Activated CD4-positive, alpha-beta T cell treated with anti-CD3 and anti-CD28 coated beads, Interleukin-2, amount 50 U/mL, for 48 hours (primary cell): Measurements from ENCODE around the gene C19orf44.
A peak's percentile ranks its signal among the peaks of the same experiment; 100 is the strongest.

Source experiments
- DNase-seq, 2 experiments: peaks; one replicate each; pipeline ENCODE4 v3.0.0-alpha.2; 2020

Gene C19orf44

DNA sequence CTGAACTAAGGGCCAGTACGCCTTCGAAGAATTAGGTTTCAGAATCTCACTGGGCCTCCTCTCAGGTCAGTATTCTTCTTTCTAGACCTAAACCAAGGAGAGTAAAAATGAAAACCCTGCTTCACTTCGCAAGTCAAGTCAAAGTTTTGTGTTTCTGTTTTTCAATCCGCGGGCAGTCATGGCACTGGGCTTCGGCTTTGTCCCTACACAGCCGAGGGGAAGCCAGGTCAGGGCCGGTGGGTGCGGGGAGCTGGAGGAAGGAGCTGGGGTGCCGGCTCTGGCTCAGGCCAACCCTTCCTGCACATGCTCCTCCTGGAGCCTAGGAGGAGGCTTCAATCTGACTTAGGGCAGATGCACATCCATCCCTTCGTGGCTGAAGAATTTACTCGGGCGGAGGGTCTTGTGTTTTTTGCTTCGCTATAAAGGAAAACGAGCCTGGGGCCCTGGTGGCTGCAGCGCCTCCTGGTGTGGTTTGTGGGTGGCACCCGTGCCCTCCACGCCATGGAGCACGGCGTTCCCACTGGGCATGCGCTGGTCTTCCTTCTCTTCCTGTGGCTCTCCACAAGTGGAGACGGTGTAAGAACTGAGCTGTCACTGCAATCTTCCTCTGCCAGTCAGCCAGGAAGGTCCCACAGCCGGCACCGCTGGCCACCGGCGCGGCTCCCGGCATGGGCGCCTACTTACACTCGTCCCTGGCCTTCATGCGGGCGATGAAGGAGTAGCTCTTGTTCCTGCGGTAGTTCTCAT lies 22.5 kb downstream of the C19orf44 start:
- DNase-seq = no peak

DNA sequence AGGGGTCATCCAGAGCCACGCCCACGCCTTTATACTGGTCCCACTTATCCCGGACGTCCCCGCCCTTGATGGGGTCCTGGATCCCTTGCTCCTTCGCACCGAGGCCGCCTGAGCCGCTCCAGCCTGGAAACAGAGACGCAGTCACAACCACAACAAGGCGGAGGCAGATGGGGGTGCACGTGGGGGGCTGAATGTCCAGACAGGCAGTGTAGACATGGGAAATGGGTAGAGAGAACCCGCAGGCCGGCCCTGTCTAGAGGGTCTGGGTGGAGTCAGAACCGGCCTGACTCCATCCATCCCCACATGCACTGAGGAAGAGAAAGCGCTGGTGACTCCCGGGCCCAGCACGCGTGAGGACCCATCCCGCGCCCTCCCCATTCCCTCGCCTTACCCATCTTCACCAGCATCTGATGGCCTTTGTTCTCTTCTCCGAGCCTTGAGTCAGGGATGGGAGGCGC lies 23.1 kb downstream of the C19orf44 start:
- no peak for DNase-seq

DNA sequence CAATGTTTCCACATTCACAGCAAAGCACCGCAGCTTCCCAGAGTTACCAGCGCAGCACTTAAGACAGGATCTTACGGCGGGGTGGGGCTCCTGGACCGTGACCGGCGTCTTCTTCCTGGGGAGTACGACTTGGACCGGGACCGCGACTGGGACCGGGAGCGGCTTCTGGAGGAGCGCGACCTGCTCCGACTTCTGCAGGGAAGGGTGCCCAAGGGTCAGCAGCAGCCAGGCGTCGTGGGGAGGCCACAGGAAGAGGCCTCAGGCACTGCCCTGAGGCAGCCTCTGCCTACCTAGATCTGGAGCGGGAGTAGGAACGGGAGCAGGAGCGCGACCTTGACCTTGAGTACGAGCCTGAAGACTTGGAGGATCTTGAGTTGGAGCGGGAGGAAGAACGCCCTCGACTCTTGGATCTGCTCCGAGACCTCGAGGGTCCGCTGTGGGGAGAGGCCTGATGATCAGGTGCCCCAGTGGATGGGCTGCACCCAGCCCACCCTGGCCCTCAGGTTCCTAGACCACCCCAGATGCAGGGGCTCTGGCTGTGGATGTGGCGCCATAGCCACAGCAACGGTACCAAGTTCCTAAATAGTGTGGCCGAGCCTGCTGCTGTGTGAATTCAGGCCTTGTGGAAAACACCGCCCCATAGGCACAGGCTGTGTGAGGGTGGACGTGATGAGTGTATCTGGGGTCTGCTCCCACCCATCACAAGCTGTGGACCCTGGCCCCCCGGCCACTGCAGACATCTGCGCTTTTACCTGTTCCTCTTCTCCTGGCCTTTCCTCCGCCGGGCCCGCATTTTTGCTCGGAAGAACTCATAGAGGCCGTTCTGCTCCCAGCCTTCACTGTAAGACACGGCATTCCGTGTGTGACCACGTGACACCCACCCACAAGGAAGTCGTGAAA lies 24.1 kb downstream of the C19orf44 start:
- DNase-seq = no peak

GRCh38 chr19:16520986-16521624 lies 24.9 kb downstream of the C19orf44 start:
- no peak for DNase-seq

DNA sequence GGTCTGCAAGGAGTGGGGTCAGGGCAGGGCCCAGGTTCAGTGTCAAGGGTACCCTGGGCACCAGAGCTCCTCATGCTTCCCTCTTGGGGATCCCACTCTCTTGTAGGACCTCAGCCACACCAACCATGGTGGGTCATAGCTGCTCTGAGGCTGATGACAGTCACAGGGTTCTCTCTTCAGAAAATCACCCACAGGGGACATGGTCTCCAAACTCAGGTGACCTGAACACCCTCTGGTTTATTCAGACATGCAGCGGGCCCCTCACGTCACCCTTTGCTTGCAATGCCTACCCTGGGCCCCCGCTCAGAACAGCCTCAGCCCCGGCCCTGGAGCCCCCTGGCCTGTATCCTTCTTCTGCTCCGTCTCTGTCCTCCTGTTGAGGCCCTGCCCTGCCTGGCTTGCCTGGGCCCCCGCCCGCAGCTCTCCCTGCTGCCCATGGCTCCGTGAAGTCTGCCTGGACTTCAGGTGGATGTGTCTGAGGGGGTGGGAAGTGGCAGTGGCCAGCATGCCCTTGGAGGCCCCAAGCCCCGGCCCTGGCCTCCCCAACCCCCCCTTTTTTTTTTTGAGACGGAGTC lies 25.6 kb downstream of the C19orf44 start:
- DNase-seq = no peak

DNA sequence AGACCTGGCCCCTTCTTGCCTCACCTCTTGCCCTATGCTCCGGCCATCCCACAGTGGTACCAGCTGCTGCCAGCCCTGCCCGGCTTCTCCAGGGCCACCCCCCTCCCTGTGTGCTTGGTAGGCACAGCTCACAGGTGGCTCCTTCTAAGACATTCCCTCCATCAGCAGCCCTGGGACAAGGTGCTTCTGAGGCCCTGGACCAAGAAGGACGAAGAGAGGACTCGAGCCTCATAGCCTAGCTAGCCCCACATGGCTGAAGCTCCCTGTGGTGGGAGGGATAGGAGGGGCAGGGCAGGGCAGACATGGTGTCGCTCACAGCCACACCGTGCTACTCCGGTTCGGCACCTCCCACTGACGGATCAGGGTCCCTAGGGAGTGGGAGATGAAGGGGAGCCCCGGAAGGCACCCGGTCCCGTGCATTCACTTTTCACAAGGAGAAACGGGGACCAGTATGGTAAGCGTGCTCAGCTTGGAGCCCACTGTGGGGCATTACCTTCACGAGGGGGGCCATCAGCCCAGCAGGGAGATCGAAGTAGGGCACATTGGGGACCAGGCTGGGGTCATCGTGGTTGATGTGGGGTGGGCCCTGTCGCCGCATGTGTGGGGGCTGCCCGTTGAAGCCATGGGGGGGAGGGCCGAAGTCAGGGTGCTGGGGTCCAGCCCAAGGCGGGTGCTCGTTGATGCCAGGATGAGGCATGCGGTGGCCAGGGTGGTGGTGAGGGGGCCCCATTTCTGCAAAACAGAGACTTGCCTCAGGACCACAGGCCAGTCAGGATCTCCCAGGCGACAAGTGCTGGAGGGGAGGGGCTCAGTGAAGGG lies 26.6 kb downstream of the C19orf44 start:
- no peak for DNase-seq

DNA sequence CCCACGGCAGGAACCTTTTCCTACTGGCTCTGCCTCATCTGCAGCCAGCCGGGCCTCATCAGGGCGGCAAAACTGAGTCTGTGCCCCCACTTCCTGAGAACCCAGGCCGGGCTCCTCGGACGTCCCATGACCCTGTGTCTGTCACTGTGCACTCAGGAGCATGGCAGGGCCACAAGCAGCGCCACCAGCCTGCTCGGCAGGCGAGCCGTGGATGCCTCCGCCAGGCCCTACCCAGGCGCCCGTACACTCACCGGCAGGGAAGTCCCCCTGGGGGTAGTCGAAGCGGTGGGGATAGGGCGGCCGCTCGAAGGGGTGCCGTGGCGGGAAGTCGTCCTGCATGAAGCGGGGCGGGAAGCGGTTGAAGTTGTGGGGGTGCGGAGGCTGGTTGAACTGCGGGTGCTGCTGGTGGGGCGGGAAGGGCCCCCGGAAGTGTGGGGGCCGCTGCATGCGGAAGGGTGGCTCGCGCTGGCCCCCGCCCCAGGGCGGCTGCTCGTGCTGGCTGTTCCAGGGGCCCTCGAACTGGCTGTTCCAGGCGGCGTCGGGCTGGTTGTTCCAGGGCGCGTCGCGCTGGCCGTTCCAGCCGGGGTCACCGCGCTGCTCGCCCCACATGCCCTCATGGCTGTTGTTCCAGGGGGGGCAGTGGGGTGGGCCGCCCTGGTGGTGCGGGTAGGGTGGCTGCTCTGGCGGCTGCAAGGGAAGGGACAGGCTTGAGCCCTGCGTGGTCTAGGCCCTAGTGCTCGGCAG lies 29.0 kb downstream of the C19orf44 start:
- no peak for DNase-seq

GRCh38 chr19:16525751-16526481 lies 29.7 kb downstream of the C19orf44 start:
- no peak for DNase-seq

DNA sequence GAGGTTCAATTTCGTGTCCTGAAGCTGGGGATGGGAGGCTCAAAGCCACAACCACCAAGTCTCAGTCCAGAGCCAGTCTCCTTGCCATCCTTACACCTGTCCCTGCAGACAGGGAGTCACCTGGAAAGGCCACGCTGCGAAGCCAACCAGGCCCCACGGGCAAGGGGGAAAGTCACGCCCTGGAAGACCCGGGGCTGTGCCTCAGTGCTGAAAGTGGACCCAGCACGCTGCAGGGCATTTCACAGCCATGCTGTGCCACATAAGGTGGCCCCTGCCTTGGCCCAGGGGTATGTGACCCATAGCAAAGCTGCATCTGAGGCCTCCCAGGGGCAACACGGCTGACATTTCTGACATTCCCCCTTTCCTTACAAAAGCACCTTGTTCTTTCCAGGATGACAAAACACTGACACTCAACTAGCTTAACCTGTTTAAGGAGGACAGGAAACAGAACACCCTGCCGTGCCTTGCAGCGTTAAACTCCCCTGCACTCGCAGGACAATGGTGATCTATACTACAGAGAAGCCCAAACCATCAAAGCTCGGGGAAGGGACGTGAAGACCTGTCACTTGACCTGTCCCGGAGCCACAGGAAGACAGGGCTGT lies 31.2 kb downstream of the C19orf44 start:
- no peak for DNase-seq

DNA sequence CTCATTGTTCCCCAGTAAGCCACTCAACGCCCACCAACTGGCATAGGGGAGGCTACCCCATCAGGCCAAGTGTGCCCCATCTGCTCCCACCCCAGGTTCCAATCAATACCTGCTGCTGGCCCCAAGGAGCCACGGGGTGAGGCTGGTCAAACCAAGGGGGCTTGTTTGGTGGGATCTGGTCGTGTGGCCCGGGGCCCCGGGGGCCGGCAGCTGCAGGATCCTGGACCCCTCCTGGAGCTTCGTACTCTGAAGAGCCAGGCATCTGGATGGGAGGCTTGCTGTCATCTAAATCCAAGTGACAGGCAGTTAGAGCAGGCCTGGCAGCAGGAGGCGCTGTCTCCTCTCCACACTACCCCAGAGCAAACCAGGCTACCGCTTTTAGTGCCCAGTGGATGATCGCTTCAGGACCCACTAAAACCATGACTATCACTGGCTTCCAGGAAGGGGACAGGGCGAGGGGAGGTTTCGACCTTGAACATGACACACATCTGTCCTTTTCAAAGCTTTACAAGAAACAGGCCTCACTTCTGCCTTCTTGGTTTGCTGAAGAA lies 31.9 kb downstream of the C19orf44 start:
- DNase-seq = peak; percentile 58 to 66

DNA sequence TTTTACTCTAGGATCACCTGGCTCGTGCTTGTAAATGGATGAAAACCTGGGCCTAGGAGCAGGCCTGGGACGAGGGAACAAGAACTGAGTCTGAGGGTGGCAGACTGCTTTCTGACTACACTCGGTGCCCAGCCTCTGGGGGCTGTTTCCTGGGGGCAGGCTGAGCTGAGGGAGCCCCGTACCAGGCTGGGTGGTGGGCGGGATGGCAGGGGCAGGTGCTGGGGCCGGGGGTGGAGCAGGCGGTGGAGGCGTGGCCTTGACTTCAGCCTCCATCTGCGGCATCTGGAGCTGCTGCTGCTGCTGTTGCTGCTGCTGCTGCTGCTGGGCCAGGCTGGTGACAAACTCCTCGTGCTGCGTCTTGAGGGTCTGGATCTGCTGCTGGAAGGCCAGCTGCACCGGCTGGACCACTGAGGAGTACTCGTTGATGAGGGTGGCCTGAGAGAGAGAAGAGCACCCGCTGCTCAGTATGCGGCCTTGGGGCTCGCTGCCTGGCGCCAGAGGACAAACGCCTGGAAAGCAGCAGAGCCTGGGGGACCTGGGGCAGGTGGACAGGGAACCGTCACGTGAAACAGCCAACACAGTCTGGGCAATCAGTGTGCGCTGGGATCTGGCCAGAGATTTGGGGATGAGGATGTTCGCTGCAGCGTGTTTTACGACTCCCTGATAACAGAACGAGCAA lies 33.4 kb downstream of the C19orf44 start:
- no peak for DNase-seq

GRCh38 chr19:16530540-16531379 lies 34.6 kb downstream of the C19orf44 start:
- no peak for DNase-seq

GRCh38 chr19:16531380-16531669 lies 35.1 kb downstream of the C19orf44 start:
- DNase-seq = no peak

DNA sequence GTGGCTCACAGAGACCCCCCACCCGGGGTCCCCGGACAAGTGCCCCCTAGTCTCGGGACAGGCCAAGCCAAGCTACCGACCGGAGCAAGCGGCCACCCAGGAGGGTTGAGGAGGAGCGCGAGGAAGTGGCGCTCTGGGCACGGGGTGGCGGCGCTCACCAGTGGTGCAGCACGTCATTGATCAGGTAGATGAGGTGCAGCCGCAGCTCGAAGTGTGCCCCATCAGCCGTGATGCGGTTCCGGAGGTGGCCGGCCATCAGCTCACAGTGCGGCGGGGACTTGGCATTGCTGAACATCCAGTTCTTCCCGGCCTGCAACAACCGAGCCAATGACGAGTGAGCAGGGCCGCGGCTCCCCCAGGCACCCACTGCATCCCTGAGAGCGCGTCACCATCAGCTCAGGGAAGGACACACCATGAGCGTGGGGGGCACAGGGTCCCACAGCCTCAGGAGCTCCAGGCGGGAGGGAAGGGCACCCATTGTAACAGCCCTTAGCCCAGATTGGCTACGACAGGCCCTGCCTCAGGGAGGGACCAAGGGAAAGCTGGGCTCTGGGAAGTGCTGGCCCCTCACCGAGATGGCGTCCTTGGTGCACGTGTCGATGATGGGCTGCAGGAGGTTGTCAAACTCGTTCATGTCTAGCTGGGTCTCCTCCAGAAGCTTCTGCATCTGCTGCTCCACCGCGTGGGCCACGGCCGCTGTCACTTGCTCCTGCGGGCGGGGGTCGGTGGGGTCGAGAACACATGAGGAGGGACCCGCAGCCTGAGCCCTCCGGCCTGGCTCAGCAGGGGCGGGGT lies 36.4 kb downstream of the C19orf44 start:
- DNase-seq = no peak

GRCh38 chr19:16535381-16535780 lies 39.2 kb downstream of the C19orf44 start:
- no peak for DNase-seq

DNA sequence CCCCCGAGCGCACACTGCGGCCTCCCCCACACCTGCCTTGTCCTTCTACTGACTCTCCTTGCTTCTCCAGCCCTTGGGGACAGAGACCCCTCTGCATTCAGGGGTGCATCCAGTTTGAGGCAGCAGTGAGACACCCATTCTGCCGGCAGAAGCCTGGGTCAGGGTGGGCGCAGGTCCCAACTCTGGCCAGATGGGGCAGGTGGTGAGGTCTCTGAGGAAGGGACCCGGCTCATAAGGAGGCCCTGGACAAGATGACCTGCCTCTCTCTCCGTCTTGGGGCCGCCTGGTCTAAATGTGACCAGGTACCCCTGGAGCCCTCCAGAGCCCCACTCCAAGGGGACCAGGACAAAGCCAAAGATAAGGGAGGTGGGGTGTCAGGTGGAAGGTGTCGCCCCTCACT lies 39.9 kb downstream of the C19orf44 start:
- DNase-seq = no peak

GRCh38 chr19:16537111-16537510 lies 40.9 kb downstream of the C19orf44 start:
- DNase-seq = no peak

DNA sequence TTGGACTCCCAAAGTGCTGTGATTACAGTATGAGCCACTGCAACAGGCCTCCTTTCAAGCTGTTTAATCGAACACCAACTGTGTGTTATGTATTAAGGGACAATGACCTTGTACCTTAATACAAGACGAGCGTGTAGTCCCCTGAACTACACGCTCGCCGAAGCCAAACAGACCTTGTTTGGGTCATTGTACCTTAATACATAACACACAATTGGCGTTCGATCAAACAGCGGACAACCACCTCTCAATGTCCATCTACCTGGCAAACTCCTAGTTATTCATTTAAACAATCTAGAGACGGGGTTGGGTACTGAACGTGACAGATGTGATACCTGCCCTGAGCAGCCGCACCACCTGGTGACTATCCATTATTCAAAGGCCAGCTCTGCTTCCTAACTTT lies 44.8 kb downstream of the C19orf44 start:
- no peak for DNase-seq
